ENCODE results near the gene THAP3. TPM values are rescaled to one million over a fixed set of nuclear protein-coding genes. Genes with fewer than 3 reads are reported as not detected.

THAP3 gene
- total RNA-seq, 2 donors from 2014 or later = 13.0 to 22.4 TPM

DNA sequence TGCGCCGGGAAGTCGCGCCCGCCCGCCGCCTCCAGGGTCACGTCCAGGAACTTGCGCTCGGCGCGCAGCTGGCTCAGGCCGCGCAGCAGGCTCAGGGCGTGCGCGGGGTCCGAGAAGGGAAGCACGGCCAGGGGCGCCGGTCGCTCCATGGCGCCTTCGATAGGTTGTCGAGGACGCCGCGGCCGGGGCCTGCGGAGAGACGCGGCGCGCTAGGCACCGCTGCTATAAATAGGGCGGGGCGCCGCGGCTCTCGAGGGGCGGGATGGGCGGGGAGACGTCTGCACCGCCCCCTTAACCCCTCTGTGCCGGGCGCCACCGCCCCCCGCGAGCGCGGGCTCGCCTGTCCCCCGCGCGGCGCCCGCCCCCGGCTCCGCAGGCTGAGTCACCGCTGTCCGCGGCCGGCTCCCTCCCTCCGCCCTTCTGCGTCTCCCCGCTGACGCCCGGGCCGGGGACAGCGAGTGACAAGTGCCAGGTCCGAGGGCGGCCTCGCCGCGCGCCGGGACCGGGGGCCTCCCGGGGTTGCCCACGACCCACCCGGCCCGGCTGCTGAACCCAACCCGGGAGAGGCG, 21.9 kb upstream of the THAP3 start, which contains the start of gene KLHL21:
Gene KLHL21 (minus strand): TSS at position 201 of the 569 bp plus-strand sequence. CDS start 52 bp downstream, at position 149.
- H3K27me3 Mint-ChIP-seq (ENCODE audit: insufficient read depth) = no peaks in the 10 kb centered on the region
- WGBS, 2 experiments (ENCODE audit: insufficient coverage in 1 of 2, insufficient read length in 1 of 2) = 0% methylated on average over 20 to 84 of the region's 84 CpGs
- H3K4me3 Mint-ChIP-seq = peak within 1 kb of the TSS; percentile 75
- no peaks in the 10 kb centered on the region for H3K9me3 ChIP-seq (ENCODE audit: control insufficient read depth, low read length)
- DNase-seq = peak; percentile 92
- peaks cover 13% of the 10 kb centered on the region for H3K36me3 ChIP-seq (ENCODE audit: control insufficient read depth, insufficient read depth, low read length)
- peak within 1 kb of the TSS; percentile 95 for H3K4me3 ChIP-seq (ENCODE audit: low read length)
- peak within 1 kb of the TSS; percentile 96 for H3K27ac ChIP-seq (ENCODE audit: low read depth, low read length)
- peak within 1 kb of the TSS; percentile 94 for H3K27ac Mint-ChIP-seq
- peak within 1 kb of the TSS; percentile 76 for H3K9ac ChIP-seq (ENCODE audit: extremely low read depth, low read length, poor library complexity, severe bottlenecking)
- peaks cover 3% of the 10 kb centered on the region for H3K36me3 Mint-ChIP-seq (ENCODE audit: low read depth)
- H3K4me1 ChIP-seq (ENCODE audit: control insufficient read depth, insufficient read depth, low read length) = peaks cover 10% of the 10 kb centered on the region
- H3K9me3 Mint-ChIP-seq = no peaks in the 10 kb centered on the region
- TF ChIP-seq, protein P1, sequence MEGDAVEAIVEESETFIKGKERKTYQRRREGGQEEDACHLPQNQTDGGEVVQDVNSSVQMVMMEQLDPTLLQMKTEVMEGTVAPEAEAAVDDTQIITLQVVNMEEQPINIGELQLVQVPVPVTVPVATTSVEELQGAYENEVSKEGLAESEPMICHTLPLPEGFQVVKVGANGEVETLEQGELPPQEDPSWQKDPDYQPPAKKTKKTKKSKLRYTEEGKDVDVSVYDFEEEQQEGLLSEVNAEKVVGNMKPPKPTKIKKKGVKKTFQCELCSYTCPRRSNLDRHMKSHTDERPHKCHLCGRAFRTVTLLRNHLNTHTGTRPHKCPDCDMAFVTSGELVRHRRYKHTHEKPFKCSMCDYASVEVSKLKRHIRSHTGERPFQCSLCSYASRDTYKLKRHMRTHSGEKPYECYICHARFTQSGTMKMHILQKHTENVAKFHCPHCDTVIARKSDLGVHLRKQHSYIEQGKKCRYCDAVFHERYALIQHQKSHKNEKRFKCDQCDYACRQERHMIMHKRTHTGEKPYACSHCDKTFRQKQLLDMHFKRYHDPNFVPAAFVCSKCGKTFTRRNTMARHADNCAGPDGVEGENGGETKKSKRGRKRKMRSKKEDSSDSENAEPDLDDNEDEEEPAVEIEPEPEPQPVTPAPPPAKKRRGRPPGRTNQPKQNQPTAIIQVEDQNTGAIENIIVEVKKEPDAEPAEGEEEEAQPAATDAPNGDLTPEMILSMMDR (conservative IDR thresholded peaks at IDR 0.05) = no peak
- peaks cover 19% of the 10 kb centered on the region for H3K4me1 Mint-ChIP-seq
- H3K27me3 ChIP-seq (ENCODE audit: control insufficient read depth, insufficient read depth, low read length, poor library complexity, severe bottlenecking) = no peaks in the 10 kb centered on the region

DNA sequence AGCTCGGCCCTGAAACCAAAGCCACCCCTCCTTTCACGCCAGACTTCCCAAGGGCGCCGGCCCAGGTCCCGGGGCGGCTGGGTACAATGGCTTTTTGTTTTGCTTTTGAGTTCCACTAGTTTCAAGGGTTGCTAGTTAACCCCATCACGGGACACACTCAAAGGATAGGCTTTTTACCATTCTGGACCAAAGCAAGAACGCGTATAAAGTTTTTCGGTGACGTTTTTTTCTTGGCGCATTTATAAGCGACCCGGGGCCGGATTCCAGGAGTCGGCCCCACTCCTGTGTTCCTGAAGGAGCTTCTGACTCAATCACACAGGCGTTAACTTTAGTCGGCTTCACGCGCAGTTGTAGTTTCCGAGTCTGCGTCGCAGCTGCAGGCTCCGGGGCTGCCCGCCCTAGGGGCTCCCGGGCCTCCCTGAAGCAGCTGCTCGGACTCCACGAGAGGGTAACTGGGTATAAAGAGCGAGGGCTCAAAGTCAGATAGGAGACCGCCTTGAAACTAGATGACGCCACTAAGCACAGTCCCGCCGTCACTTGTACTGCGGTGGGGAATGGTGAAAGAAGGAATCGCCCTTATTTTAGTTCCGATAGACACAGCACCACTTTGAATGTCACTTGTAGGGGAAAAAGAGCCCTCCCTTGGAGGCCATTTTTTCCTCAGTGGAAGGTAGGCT, 21.3 kb upstream of the THAP3 start:
- peak overlapping the region; percentile 45 for H3K9ac ChIP-seq (ENCODE audit: extremely low read depth, low read length, poor library complexity, severe bottlenecking)
- DNase-seq = peak; percentile 82
- no peaks in the 10 kb centered on the region for H3K27me3 Mint-ChIP-seq (ENCODE audit: insufficient read depth)
- H3K4me1 Mint-ChIP-seq = peaks cover 19% of the 10 kb centered on the region
- no peaks in the 10 kb centered on the region for H3K36me3 Mint-ChIP-seq (ENCODE audit: low read depth)
- H3K27me3 ChIP-seq (ENCODE audit: control insufficient read depth, insufficient read depth, low read length, poor library complexity, severe bottlenecking) = no peaks in the 10 kb centered on the region
- H3K9me3 ChIP-seq (ENCODE audit: control insufficient read depth, low read length) = no peaks in the 10 kb centered on the region
- WGBS, 2 experiments (ENCODE audit: insufficient coverage in 1 of 2, insufficient read length in 1 of 2) = 2 to 10% methylated on average over 13 to 36 of the region's 36 CpGs
- peak overlapping the region; percentile 94 for H3K27ac Mint-ChIP-seq
- peaks cover 10% of the 10 kb centered on the region for H3K4me1 ChIP-seq (ENCODE audit: control insufficient read depth, insufficient read depth, low read length)
- H3K27ac ChIP-seq (ENCODE audit: low read depth, low read length) = peak overlapping the region; percentile 96
- H3K4me3 ChIP-seq (ENCODE audit: low read length) = peak overlapping the region; percentile 69
- H3K9me3 Mint-ChIP-seq = no peaks in the 10 kb centered on the region
- peak overlapping the region; percentile 75 for H3K4me3 Mint-ChIP-seq
- TF ChIP-seq, protein P1 (conservative IDR thresholded peaks at IDR 0.05) = no peak
- peaks cover 9% of the 10 kb centered on the region for H3K36me3 ChIP-seq (ENCODE audit: control insufficient read depth, insufficient read depth, low read length)

DNA sequence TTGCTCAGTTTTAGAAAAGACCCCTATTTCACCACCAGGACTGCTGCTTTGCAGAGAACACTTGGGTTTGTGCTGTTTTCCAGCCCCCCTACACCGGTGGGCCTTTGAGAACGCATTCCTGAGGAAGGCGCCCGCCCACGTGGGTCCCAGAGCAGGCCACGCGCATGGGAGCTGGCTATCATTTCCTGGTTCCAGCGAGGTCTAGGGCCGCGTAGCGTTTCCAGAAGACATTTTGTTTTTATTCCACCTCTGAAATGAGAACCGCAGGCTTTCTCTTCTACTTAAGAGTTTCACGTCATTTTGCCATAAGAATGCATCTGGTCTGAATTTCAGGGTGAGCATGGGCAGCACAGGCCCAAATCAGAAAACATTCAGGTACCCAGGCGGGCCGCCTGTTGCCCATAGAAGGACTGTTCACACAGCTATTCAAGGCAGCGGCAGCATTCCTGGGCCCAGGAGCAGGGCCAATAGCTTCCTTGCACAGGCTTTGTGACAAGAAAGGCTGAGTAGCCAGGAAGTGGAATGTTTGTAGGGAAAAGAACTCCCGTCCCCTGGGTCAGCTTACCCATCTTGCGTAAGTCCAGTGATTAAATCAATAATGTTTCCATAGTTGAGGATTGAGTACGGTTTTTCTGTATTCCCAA, 20.6 kb upstream of the THAP3 start:
- peaks cover 19% of the 10 kb centered on the region for H3K4me1 Mint-ChIP-seq
- Histone ChIP-seq H3K9ac (ENCODE audit: extremely low read depth, low read length, poor library complexity, severe bottlenecking) (peak overlapping the region; percentile 45), H3K4me1 (ENCODE audit: control insufficient read depth, insufficient read depth, low read length) (peaks cover 10% of the 10 kb centered on the region), H3K4me3 (ENCODE audit: low read length) (peak overlapping the region; percentile 69), H3K9me3 (ENCODE audit: control insufficient read depth, low read length) (no peaks in the 10 kb centered on the region), H3K36me3 (ENCODE audit: control insufficient read depth, insufficient read depth, low read length) (peaks cover 5% of the 10 kb centered on the region), H3K27ac (ENCODE audit: low read depth, low read length) (peak overlapping the region; percentile 96), H3K27me3 (ENCODE audit: control insufficient read depth, insufficient read depth, low read length, poor library complexity, severe bottlenecking) (no peaks in the 10 kb centered on the region)
- peak overlapping the region; percentile 75 for H3K4me3 Mint-ChIP-seq
- H3K9me3 Mint-ChIP-seq = no peaks in the 10 kb centered on the region
- WGBS, 2 experiments (ENCODE audit: insufficient coverage in 1 of 2, insufficient read length in 1 of 2) = 20 to 42% methylated on average over 14 to 19 of the region's 19 CpGs
- TF ChIP-seq, protein P1 (conservative IDR thresholded peaks at IDR 0.05) = peak; percentile 55
- H3K36me3 Mint-ChIP-seq (ENCODE audit: low read depth) = no peaks in the 10 kb centered on the region
- peak; percentile 89 for DNase-seq
- peak overlapping the region; percentile 94 for H3K27ac Mint-ChIP-seq
- no peaks in the 10 kb centered on the region for H3K27me3 Mint-ChIP-seq (ENCODE audit: insufficient read depth)

Data from endodermal cell (in vitro differentiated cells).